Measurements from ENCODE around the gene KANK4. TPM values are rescaled to one million over a fixed set of nuclear protein-coding genes. Genes with fewer than 3 reads are reported as not detected.
"Not testable (repeated sequence)": the region's sequence is repeated elsewhere in the genome, so short reads cannot be mapped to it uniquely, and the experiment has no call there.

Gene KANK4
- total RNA-seq, 2 donors from 2014 or later, result 0.19 to 0.37 TPM

DNA sequence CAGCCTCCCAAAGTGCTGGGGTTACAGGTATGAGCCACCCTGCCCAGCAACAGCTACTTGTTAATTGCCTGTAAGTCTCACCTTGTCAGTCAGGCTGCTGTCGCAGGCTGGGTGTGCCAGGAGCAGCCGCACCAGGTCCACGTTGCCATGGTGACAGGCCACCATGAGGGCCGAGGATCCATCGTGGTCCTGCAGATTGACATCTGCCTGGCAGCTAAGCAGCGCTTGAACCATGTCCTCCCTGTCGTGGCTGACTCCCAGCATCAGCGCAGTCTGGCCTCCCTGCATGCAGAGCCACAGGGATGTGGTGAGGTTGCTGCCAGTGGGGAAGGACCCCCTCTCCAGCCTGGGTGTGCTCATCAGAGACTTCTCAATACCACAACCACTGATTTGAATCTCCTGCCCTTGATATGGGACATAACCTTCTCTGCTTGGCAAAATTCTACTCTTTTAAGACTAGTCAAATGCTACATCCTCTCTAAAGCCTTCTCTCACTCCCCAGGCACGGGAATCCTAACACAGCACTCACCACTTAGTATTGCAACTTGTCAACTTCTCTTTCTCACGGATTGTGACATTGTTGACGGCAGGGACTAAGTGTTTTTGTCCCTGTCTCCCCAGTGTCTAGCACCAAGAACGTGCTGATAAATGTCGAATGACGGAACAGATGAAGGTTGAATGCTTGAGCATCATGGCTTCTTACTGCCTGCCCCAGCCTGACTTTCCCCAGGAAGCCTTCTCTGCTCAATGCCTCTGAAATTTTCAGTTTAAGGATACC, 71.7 kb downstream of the KANK4 start:
- intact Hi-C loops (cut with DNase I), result no loop called here
- no peak for DNase-seq (ENCODE audit: low spot score)

- no peak for DNase-seq (ENCODE audit: low spot score)
- intact Hi-C loops (cut with DNase I), result no loop called here
Measured at GRCh38 chr1:62245201-62245600, 74.0 kb downstream of the KANK4 start.

- intact Hi-C loops (cut with DNase I), result not testable (repeated sequence)
Measured at GRCh38 chr1:62244380-62244779, 74.9 kb downstream of the KANK4 start.

GRCh38 chr1:62241371-62242131, 77.7 kb downstream of the KANK4 start:
- intact Hi-C loops (cut with DNase I), result no loop called here

More at GRCh38 chr1:62244380-62244779, 74.9 kb downstream of the KANK4 start:
- DNase-seq (ENCODE audit: low spot score), result not testable (repeated sequence)

GRCh38 chr1:62240651-62241370, 78.4 kb downstream of the KANK4 start:
- intact Hi-C loops (cut with DNase I), result no loop called here
- DNase-seq (ENCODE audit: low spot score), result no peak

More at GRCh38 chr1:62241371-62242131, 77.7 kb downstream of the KANK4 start:
- no peak for DNase-seq (ENCODE audit: low spot score)

- DNase-seq (ENCODE audit: low spot score); intact Hi-C loops (cut with DNase I): not testable (repeated sequence)
Measured at GRCh38 chr1:62239652-62240403, 79.4 kb downstream of the KANK4 start.

DNA sequence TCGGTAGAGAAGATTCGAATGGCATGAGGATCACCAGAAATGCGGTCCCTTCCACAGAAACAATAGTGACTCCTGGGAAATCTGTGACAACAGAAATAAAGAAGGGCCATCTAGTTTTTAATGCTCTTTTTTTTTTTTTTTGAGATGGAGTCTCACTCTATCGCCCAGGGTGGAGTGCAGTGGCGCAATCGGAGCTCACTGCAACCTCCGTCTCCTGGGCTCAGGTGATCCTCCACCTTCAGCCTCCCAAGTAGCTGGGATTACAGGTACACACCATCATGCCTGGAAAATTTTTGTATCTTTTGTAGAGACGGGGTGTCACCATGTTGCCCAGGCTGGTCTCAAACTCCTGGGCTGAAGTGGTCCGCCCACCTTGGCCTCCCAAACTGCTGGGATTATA, 80.7 kb downstream of the KANK4 start:
- intact Hi-C loops (cut with DNase I), result no loop called here
- DNase-seq (ENCODE audit: low spot score), result no peak

DNA sequence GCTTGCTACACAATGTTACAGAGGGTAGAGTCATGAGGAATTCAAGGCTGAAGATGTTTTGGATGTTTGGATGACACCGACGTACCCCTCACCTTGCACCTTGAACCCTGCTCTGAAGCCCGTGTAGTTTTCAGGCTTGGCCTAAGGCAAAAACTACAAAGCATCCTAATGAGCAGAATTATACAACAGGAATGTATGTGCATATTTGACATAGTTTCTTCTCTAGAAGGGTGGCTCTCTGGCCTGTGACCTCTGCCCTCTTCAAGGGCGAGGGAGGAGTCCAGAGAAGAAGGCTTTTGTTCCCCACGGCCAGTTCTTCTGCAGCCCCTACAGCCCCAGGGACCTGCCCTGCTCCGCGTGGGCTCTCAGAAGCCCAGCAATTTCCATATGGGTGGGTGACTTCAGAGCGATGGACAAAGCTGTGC, 81.3 kb downstream of the KANK4 start:
- intact Hi-C loops (cut with DNase I), result no loop called here
- no peak for DNase-seq (ENCODE audit: low spot score)

DNA sequence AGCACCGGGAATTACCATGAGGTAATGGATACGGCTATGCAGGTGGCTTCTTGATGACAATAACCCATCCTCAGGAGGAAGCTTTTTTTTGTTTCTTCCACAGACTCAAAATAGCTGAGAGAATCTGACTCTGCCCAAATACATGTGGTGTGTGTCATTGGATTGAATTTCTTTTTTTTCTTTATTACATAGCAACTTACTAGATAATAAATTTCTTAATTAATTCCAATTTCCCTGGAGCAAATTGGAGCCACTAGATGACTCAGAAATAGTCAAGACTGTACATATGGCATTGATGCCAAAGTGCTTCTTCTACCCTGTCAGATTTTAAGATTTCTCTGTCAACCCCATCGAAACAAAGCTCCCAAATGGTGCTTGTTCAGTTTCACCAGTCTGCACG, 81.9 kb downstream of the KANK4 start:
- no peak for DNase-seq (ENCODE audit: low spot score)
- intact Hi-C loops (cut with DNase I), result no loop called here

- no peak for DNase-seq (ENCODE audit: low spot score)
- intact Hi-C loops (cut with DNase I), result no loop called here
Measured at GRCh38 chr1:62235576-62235975, 83.7 kb downstream of the KANK4 start.

DNA sequence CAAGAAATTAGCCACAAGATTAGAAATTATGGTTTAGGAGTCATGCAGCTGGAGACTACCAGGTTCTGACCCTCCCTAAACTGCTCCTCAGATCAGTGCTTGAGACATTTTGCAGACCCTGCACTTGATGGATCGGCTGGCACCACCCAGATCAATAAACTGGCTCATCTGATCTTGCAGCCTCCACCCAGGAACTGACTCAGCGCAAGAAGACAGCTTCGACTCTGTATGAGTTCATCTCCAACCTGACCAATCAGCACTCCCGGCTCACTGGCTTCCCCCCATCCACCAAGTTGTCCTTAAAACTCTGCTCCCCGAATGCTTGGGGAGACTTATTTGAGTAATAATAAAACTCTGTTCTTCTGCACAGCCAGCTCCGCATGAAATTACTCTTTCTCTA, 84.5 kb downstream of the KANK4 start:
- intact Hi-C loops (cut with DNase I), result no loop called here
- DNase-seq (ENCODE audit: low spot score), result no peak

DNA sequence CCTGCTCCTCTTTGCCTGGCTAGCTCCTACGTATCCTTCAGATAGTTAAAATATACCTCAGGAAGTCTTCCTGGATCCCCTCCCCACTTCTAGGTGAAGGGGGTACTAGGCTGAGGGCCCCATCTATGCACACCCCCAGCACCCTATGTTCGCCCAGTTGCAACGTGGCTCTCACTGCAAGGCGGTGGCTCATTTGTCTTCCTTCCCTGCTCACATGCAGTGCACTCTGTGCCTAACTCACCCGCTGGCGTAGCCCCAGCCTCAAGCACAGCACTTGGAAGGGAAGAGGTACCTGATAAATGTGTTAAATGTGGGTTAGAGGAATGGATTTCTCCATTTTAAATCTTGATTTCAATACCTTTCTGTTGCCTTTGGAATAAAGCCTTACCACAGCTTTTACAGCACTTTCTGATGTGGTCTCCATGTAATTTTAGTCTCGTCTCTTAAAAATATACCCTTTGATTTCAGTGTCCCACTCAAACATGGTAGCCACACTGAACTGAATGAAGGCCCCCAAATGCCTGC, 85.2 kb downstream of the KANK4 start:
- no peak for DNase-seq (ENCODE audit: low spot score)
- intact Hi-C loops (cut with DNase I), result no loop called here

- intact Hi-C loops (cut with DNase I), result no loop called here
- no peak for DNase-seq (ENCODE audit: low spot score)
Measured at GRCh38 chr1:62232871-62233278, 86.4 kb downstream of the KANK4 start.

DNA sequence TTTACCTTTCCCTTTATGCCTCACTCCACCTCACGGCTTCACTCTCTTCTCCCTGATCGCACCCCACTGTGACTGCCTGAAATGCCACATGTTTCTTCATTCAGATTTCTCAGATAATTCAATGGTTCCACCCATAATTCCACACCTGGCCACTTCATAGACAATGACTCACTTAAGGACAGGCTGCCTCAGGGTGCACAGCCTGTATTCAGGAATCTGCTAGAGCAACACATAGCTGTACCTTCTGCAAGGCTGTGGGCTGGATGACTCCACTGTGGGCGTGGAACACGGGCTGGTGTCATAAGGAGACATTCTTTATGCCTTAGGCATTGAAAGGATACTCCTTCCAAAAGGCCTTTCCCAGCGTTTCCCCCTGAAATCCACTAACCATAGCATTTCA, 88.5 kb downstream of the KANK4 start:
- intact Hi-C loops (cut with DNase I), result no loop called here
- DNase-seq (ENCODE audit: low spot score), result no peak

DNA sequence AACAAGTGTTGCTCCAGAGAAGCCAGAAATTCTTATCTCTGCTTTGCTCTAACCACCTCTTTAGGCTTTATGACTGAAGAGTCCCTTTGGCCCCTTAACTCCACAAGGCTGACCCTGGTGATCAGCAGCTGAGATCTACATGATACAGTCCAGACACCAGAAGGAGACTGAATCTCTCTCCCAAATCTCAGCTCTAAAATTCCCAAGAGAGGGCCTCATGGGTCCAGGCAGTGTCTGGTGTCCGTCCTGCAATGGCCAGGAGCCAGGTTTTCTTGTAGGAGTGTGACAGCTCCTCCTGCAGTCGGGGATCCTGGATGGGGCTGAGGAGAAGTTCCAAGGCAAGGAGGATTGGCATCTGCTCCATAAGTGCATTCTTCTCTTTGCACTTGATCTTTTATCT, 89.3 kb downstream of the KANK4 start:
- intact Hi-C loops (cut with DNase I), result no loop called here
- DNase-seq (ENCODE audit: low spot score), result no peak

DNA sequence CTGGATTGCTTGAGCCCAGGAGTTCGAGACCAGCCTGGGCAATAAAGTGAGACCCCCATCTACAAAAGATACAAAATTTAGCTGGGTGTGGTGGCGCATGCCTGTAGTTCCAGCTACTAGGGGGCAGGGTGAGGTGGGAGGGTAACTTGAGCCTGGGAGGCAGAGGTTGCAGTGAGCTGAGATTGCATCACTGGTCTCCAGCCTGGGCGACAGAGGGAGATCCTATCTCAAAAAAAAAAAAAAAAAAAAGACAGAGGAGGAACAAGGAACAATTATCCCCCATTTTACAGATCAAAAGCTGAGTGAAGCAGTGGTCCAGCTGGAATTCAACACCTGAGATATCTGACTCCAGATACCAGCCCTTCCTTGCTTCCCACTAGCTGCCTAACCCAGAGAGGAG, 89.8 kb downstream of the KANK4 start:
- intact Hi-C loops (cut with DNase I), result no loop called here
- no peak for DNase-seq (ENCODE audit: low spot score)

DNA sequence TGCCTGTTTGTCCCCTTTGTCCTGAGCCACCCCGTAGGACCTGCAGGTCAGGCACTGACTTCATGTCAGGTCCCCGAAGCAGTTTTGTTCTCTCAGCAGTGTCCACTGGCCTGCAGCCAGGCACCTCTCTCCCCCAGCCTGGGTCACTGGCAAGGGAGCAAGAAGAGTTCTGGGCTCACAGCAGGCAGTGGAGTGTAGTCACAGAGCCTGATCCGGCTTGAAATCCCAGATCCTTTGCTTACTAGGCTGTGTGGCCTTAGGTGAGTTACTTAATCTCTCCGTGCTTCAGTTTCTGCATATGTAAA, 90.4 kb downstream of the KANK4 start:
- intact Hi-C loops (cut with DNase I), result no loop called here
- no peak for DNase-seq (ENCODE audit: low spot score)

DNA sequence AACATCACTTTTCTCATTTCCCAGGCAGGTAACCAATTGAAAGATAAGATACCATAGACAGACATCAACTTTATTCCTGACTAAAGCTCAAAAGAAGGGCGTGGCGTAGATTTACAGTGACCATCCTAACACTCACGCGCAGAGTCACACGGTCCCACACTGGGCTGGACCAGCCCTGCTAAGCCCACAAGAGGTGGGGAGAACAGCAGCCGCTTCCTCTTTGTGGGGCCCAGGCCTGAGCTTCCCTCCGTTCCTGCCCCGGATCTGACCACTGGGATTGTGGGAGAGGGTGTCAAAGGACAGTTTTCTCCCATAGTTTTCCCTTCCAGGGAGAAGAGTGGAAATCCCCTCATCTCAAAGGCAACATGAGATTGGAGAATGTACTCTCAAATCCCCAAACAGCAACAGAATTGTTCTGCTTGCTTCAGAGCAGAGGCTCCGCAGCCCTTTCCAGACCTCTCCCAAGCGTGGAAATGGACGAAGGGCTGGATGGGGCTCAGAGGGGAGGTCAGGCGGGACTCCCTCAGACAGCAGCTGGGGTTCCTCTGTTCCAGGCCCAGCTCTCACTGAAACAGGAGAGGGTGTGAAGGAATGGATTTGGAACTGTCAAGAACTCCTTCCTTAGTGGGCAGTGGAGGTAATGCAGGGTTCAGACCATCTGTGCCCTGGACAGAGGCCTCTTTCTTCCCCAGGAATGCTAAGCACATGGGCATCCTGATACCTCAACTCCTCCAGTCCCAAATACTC, 90.9 kb downstream of the KANK4 start:
- intact Hi-C loops (cut with DNase I), result no loop called here
- no peak for DNase-seq (ENCODE audit: low spot score)

GRCh38 chr1:62227496-62227895, 91.7 kb downstream of the KANK4 start:
- no peak for DNase-seq (ENCODE audit: low spot score)
- intact Hi-C loops (cut with DNase I), result no loop called here

All from posterior vena cava (tissue), 2 donors.